Ishikawa (cell line): ENCODE data around the gene LATS2.

Experiments used
- CEBPB ChIP-seq: IDR thresholded peaks from 2 replicates; pipeline ENCODE4 v1.6.1; 2012
- EP300 ChIP-seq: IDR thresholded peaks from 2 replicates; pipeline ENCODE4 v1.6.1; 2012; ENCODE audit warnings: borderline replicate concordance
- NFIC ChIP-seq: IDR thresholded peaks from 2 replicates; pipeline ENCODE4 v1.6.1; 2012
- RAD21 ChIP-seq: IDR thresholded peaks from 2 replicates; pipeline ENCODE4 v1.6.1; 2012; ENCODE audit warnings: low read depth
- TAF1 ChIP-seq: IDR thresholded peaks from 2 replicates; pipeline ENCODE4 v1.6.1; 2012; ENCODE audit warnings: low read depth, mild to moderate bottlenecking
- TEAD4 ChIP-seq: IDR thresholded peaks from 2 replicates; pipeline ENCODE4 v1.6.1; 2012
- TF ChIP-seq, protein P1 (sequence below): IDR thresholded peaks from 2 replicates; pipeline ENCODE4 v1.6.1; 2012; ENCODE audit warnings: low read depth, mild to moderate bottlenecking
- TF ChIP-seq, protein P2 (sequence below): IDR thresholded peaks from 2 replicates; pipeline ENCODE4 v1.6.1; 2012

DNA sequence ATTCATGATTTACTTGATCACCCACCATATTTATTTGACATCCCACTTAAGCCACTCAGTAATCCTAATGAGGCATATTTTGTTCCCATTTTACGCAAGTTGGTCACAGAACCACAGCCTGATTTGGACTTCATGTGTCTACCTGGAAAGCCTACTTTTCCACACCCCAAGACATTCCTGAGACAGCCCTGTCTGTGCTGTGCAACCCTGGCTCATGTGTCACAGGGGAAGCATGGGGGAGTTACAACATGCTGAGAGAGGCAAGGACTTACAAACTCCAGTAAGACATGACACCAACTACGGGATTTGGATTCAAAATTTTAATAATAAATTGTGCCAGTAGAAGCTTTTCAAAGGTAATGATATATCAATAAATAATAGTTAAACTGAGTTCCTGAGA lies 88.7 kb downstream of the LATS2 start:
- no peak for TF ChIP-seq CEBPB
- TF ChIP-seq, protein P1, sequence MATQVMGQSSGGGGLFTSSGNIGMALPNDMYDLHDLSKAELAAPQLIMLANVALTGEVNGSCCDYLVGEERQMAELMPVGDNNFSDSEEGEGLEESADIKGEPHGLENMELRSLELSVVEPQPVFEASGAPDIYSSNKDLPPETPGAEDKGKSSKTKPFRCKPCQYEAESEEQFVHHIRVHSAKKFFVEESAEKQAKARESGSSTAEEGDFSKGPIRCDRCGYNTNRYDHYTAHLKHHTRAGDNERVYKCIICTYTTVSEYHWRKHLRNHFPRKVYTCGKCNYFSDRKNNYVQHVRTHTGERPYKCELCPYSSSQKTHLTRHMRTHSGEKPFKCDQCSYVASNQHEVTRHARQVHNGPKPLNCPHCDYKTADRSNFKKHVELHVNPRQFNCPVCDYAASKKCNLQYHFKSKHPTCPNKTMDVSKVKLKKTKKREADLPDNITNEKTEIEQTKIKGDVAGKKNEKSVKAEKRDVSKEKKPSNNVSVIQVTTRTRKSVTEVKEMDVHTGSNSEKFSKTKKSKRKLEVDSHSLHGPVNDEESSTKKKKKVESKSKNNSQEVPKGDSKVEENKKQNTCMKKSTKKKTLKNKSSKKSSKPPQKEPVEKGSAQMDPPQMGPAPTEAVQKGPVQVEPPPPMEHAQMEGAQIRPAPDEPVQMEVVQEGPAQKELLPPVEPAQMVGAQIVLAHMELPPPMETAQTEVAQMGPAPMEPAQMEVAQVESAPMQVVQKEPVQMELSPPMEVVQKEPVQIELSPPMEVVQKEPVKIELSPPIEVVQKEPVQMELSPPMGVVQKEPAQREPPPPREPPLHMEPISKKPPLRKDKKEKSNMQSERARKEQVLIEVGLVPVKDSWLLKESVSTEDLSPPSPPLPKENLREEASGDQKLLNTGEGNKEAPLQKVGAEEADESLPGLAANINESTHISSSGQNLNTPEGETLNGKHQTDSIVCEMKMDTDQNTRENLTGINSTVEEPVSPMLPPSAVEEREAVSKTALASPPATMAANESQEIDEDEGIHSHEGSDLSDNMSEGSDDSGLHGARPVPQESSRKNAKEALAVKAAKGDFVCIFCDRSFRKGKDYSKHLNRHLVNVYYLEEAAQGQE = no peak
- no peak for TF ChIP-seq RAD21
- no peak for TF ChIP-seq TAF1
- TF ChIP-seq, protein P2, sequence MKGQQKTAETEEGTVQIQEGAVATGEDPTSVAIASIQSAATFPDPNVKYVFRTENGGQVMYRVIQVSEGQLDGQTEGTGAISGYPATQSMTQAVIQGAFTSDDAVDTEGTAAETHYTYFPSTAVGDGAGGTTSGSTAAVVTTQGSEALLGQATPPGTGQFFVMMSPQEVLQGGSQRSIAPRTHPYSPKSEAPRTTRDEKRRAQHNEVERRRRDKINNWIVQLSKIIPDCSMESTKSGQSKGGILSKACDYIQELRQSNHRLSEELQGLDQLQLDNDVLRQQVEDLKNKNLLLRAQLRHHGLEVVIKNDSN = no peak
- no peak for TF ChIP-seq NFIC
- no peak for TF ChIP-seq EP300
- no peak for TF ChIP-seq TEAD4
